GM12878 (cell line): ENCODE measurements around the gene PPM1N. TPM values are rescaled to one million over a fixed set of nuclear protein-coding genes. Genes with fewer than 3 reads are reported as not detected.

ENCODE experiments used
- ATAC-seq: fragments of 200-7000 bp; cut with Tn5 transposase; 3 replicates; pipeline ENCODE4 v1.9.1; 2020; ENCODE audit warnings: mild to moderate bottlenecking, moderate library complexity
- BruUV-seq: library from RNA; stranded (reverse); fragments of 400-500 nt; replicated peaks from 2 replicates; lab custom pipeline; 2021; lab: Mats Ljungman, UMichigan
- CTCF ChIA-PET: fragments of 300-600 bp; sonication (Branson Sonifier 250); formaldehyde crosslinking; extraction: SDS; loops from one replicate; lab custom pipeline; 2021; ENCODE audit warnings: inconsistent platforms; lab: Yijun Ruan, JAX
- POLR2A ChIA-PET: fragments of 350-600 bp; formaldehyde crosslinking; extraction: SDS; loops from one replicate; lab custom pipeline; 2021; ENCODE audit warnings: inconsistent platforms; lab: Charles Lee
- RAD21 ChIA-PET: fragments of 300-600 bp; sonication (Branson Sonifier 250); formaldehyde crosslinking; loops from one replicate; lab custom pipeline; 2023; ENCODE audit warnings: antibody characterized with exemption; ENCODE audit not compliant: unreplicated experiment; lab: Charles Lee
- SMC1A ChIA-PET: fragments of 300-600 bp; sonication (Branson Sonifier 250); formaldehyde crosslinking; loops from one replicate; lab custom pipeline; 2023; ENCODE audit not compliant: unreplicated experiment, uncharacterized antibody; lab: Charles Lee
- DNase-seq: peaks from one replicate; pipeline ENCODE4 v3.0.0-alpha.2; 2011; ENCODE audit warnings: low read depth, low spot score
- FAIRE-seq: peaks from 3 replicates; lab custom pipeline; 2011; peaks lifted over from hg19 to GRCh38; lab: Jason Lieb, UNC
- H2AFZ ChIP-seq: 2 replicates; pipeline ENCODE4 v1.6.0; 2011; ENCODE audit warnings: low read depth, low read length, control low read depth; ENCODE audit not compliant: control insufficient read depth
- H3K27ac ChIP-seq: 2 replicates; pipeline ENCODE4 v1.5.1; 2011; ENCODE audit warnings: control low read depth; ENCODE audit not compliant: control insufficient read depth, insufficient read depth
- H3K27me3 ChIP-seq, 2 experiments: replicated peaks in 1 of 2; 2 replicates each; pipeline versions ENCODE4 v1.6.0 to v1.6.1; 2011; ENCODE audit warnings: low read length in 1 of 2; ENCODE audit not compliant: control insufficient read depth in 2 of 2, insufficient read depth in 2 of 2
- H3K36me3 ChIP-seq, 2 experiments: 2 replicates each; pipeline ENCODE4 v1.5.1; 2011; ENCODE audit warnings: low read length in 1 of 2; ENCODE audit not compliant: control insufficient read depth in 2 of 2, insufficient read depth in 2 of 2
- H3K4me1 ChIP-seq: 2 replicates; pipeline ENCODE4 v1.6.1; 2011; ENCODE audit warnings: mild to moderate bottlenecking, low read length, moderate library complexity, mixed read lengths; ENCODE audit not compliant: control insufficient read depth, insufficient read depth
- H3K4me2 ChIP-seq: 2 replicates; pipeline ENCODE4 v1.6.0; 2011; ENCODE audit warnings: control low read depth; ENCODE audit not compliant: control insufficient read depth, insufficient read depth
- H3K4me3 ChIP-seq: fragments of 200-600 bp; sonication (generic); 2 replicates; pipeline ENCODE4 v1.5.1; 2016
- H3K79me2 ChIP-seq: 2 replicates; pipeline ENCODE4 v1.6.0; 2011; ENCODE audit warnings: low read length; ENCODE audit not compliant: control insufficient read depth, insufficient read depth
- H3K9ac ChIP-seq: 2 replicates; pipeline ENCODE4 v1.8.0; 2011; ENCODE audit warnings: low read length, control low read depth, mixed read lengths; ENCODE audit not compliant: control insufficient read depth, insufficient read depth
- H3K9me3 ChIP-seq: replicated peaks from 3 replicates; pipeline ENCODE4 v1.5.1; 2011; ENCODE audit warnings: mild to moderate bottlenecking, low read length; ENCODE audit not compliant: control insufficient read depth, insufficient read depth
- H4K20me1 ChIP-seq: 2 replicates; pipeline ENCODE4 v1.6.0; 2011; ENCODE audit not compliant: control insufficient read depth, insufficient read depth
- BCL3 ChIP-seq: IDR thresholded peaks from 2 replicates; pipeline ENCODE4 v1.6.1; 2011; ENCODE audit warnings: borderline replicate concordance, low read depth, mild to moderate bottlenecking, moderate library complexity, low read length; ENCODE audit not compliant: insufficient read depth, poor library complexity, severe bottlenecking
- CBFB ChIP-seq: IDR thresholded peaks from 2 replicates; pipeline ENCODE4 v1.6.1; 2016; ENCODE audit warnings: antibody characterized with exemption, low read depth
- CREB1 ChIP-seq: IDR thresholded peaks from 2 replicates; pipeline ENCODE4 v1.6.1; 2012; ENCODE audit warnings: low read depth, mild to moderate bottlenecking, inconsistent platforms
- CREM ChIP-seq: IDR thresholded peaks from 2 replicates; pipeline ENCODE4 v1.6.1; 2014; ENCODE audit warnings: antibody characterized with exemption, low read depth
- EED ChIP-seq: sonication (generic); IDR thresholded peaks from 2 replicates; pipeline ENCODE4 v1.6.1; 2016; ENCODE audit warnings: antibody characterized with exemption, low read depth
- GATAD2B ChIP-seq: fragments of 450-650 bp; conservative IDR thresholded peaks from 2 replicates; pipeline ENCODE4 v1.6.1; 2017; ENCODE audit warnings: low read depth, mild to moderate bottlenecking, moderate library complexity
- IKZF1 ChIP-seq: fragments of 450-650 bp; conservative IDR thresholded peaks from 2 replicates; pipeline ENCODE4 v1.6.1; 2017; ENCODE audit warnings: antibody characterized with exemption, mild to moderate bottlenecking
- IKZF2 ChIP-seq, 2 experiments: fragments of 450-650 bp; IDR thresholded peaks; 2 replicates each; pipeline ENCODE4 v1.6.1; 2017; ENCODE audit warnings: mild to moderate bottlenecking in 2 of 2, moderate library complexity in 2 of 2
- IRF4 ChIP-seq: IDR thresholded peaks from 2 replicates; pipeline ENCODE4 v1.6.1; 2011; ENCODE audit warnings: low read depth, low read length
- KLF5 ChIP-seq: fragments of 450-650 bp; IDR thresholded peaks from 2 replicates; pipeline ENCODE4 v1.6.1; 2014; ENCODE audit warnings: mild to moderate bottlenecking; ENCODE audit not compliant: partially characterized antibody
- NBN ChIP-seq: fragments of 450-650 bp; IDR thresholded peaks from 2 replicates; pipeline ENCODE4 v1.6.1; 2016
- NFXL1 ChIP-seq: fragments of 450-650 bp; IDR thresholded peaks from 2 replicates; pipeline ENCODE4 v1.6.1; 2017; ENCODE audit warnings: antibody characterized with exemption, mild to moderate bottlenecking, borderline replicate concordance
- POLR2A ChIP-seq: IDR thresholded peaks from 2 replicates; pipeline ENCODE4 v1.6.1; 2011; ENCODE audit warnings: low read depth, mild to moderate bottlenecking, low read length
- RUNX3 ChIP-seq: IDR thresholded peaks from 2 replicates; pipeline ENCODE4 v1.6.1; 2012; ENCODE audit warnings: low read length, inconsistent platforms
- TCF3 ChIP-seq: IDR thresholded peaks from 2 replicates; pipeline ENCODE4 v1.6.1; 2012; ENCODE audit warnings: low read depth, mild to moderate bottlenecking, low read length, borderline replicate concordance; ENCODE audit not compliant: insufficient read depth
- ZZZ3 ChIP-seq: IDR thresholded peaks from 2 replicates; pipeline ENCODE4 v1.6.1; 2011; ENCODE audit warnings: low read depth; ENCODE audit not compliant: control insufficient read depth, insufficient read length
- WGBS: methylation state at CpG from one replicate; pipeline ENCODE4 v1.1.6; 2016; ENCODE audit warnings: low lambda C conversion rate; ENCODE audit not compliant: insufficient replicate concordance, insufficient coverage; ENCODE audit errors: missing lambda C conversion rate; 5-methylcytosine and 5-hydroxymethylcytosine counted together
- in situ Hi-C: fragments of 300-500 bp; cut with MboI; formaldehyde crosslinking; loops from 9 replicates; pipeline ENCODE4 v1.14.3; 2018; ENCODE audit warnings: mixed read lengths
- intact Hi-C: fragments of 100-400 bp; cut with micrococcal nuclease; formaldehyde crosslinking; loops from one replicate; pipeline ENCODE4 v1.14.2; 2022; ENCODE audit not compliant: unreplicated experiment
- polyA plus RNA-seq, 11 experiments: library from polyadenylated mRNA; depleted of rRNA in 4 of 11; unstranded in 6 of 11; stranded (reverse) in 5 of 11; fragments of >200 nt; fragmentation: Nextera tagmentation in 4 of 11; fragmentation: Illumina TruSeq in 1 of 11; extraction: Ambion mirVana in 4 of 11; extraction: Trizol in 1 of 11; gene quantifications; 1 replicate in 1 of 11; 2 replicates in 10 of 11; pipeline versions ENCODE4 v1.2.1 to v1.2.3, GENCODE V29; 2011 to 2016; ENCODE audit warnings: inconsistent platforms in 2 of 11, missing spikeins in 2 of 11, low read depth in 1 of 11
- total RNA-seq, 4 experiments: library from RNA; depleted of rRNA in 3 of 4; stranded (reverse); fragments of >200 nt in 3 of 4; fragmentation: Illumina TruSeq in 1 of 4; extraction: Trizol in 1 of 4; gene quantifications; 2 replicates each; pipeline versions ENCODE4 v1.2.1 to v1.2.3, GENCODE V29; 2013 to 2021
- TF ChIP-seq, protein P1 (sequence below): IDR thresholded peaks from 2 replicates; pipeline ENCODE4 v1.6.1; 2011; ENCODE audit warnings: mild to moderate bottlenecking, low read depth, low read length, moderate library complexity; ENCODE audit not compliant: insufficient replicate concordance

PPM1N gene
- total and polyA plus RNA-seq, 10 of the 15 experiments (the other 5 are each of a cell fraction or from before 2014, with no cell fraction given), result 1.6 to 5.4 (median 3.7) TPM

DNA sequence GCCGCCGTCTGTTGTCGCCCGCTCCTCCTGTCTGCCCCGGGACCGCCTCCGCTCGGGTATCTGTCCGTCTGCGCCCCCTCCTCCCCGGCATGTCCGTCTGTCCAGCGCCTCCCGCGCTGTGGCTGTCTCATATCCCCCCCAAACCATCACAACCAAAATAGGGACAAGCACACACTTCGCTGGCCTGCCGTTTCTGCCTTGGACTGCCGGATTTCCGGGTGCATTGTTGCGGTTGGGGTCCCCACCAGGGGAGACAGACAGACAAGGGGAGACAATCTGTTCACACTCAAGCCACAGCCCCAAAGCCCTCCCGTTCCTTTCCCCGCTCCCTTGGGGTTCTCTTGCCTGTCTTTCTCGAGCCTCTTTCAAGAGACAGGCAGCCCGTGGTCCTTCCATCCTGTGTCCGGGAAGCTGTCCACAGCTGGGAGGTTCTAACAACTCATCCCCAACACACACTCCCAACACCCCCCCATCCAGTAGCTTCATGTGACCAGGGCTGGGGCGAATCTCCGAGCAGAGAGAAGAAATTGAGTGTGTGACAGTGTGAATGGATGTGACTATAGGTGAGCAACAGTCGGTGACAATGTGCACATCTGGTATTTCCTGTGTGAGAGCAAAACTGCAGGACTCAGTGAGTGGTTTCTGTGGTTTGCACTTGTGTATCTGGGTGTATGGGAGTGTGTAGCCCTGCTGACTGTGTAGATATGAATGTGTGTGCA, 47.0 kb upstream of the PPM1N start:
- Histone ChIP-seq H3K9ac (no peak overlapping the region), H3K4me2 (peak overlapping the region; percentile 70), H3K4me1 (peaks cover 39% of the 10 kb centered on the region), H4K20me1 (no peaks in the 10 kb centered on the region), H3K4me3 (peak overlapping the region; percentile 76), H3K36me3 (no peaks in the 10 kb centered on the region), H3K9me3 (no peaks in the 10 kb centered on the region), H3K27me3 (no peaks in the 10 kb centered on the region), H3K79me2 (peaks cover 3% of the 10 kb centered on the region; the same call in 1 of the 2 replicates), H2AFZ (peak overlapping the region; percentile 79), H3K27ac (no peak overlapping the region; the same call in 1 of the 2 replicates)
- DNase-seq (no peak), ATAC-seq (peak; percentile 8), FAIRE-seq (no peak)
- CTCF ChIA-PET, result interaction anchor here (0.9 to 2.1 kb wide), 3 partner anchors 10 to 28 kb away, joined by 3 to 10 read pairs (median 9); no protein-coding TSS in a partner anchor
- in situ Hi-C loops, result loop anchor here (25.0 kb wide), 1 partner anchor 1689 kb away; the partner anchor contains the start of gene SMG9
- SMC1A ChIA-PET, result interaction anchor here (0.7 kb wide), 1 partner anchor 18 kb away, joined by 3 read pairs; no protein-coding TSS in a partner anchor
- RAD21 ChIA-PET, result interaction anchor here (1.4 kb wide), 1 partner anchor 27 kb away, joined by 4 read pairs; no protein-coding TSS in a partner anchor
- POLR2A ChIA-PET, result interaction anchor here (0.9 to 1.3 kb wide), 2 partner anchors 18 to 27 kb away, joined by 3 read pairs; no protein-coding TSS in a partner anchor
- intact Hi-C loops, result loop anchor here (2.0 kb wide), 1 partner anchor 18 kb away; no protein-coding TSS in a partner anchor
- under 1% methylated on average over 28 of the region's 28 CpGs for WGBS
- TSS peak; percentile 75 for BruUV-seq
- 0 out of 2 replicates have a peak, but pooled peaks have one; percentile 24 for TF ChIP-seq CREM
- no peak for TF ChIP-seq KLF5
- TF ChIP-seq RUNX3, result peak; percentile 87
- peak; percentile 7; the same call in 1 of the 2 replicates for TF ChIP-seq CBFB
- TF ChIP-seq TCF3, result 0 out of 2 replicates have a peak, but pooled peaks have one; percentile 63
- TF ChIP-seq GATAD2B, result 0 out of 2 replicates have a peak, but pooled peaks have one; percentile 58
- TF ChIP-seq NFXL1, result no peak
- peak in 1 of 2 experiments; percentile 30; a peak in 3 of 4 replicates for TF ChIP-seq IKZF2 (IDR thresholded peaks at IDR 0.05)
- TF ChIP-seq, protein P1, sequence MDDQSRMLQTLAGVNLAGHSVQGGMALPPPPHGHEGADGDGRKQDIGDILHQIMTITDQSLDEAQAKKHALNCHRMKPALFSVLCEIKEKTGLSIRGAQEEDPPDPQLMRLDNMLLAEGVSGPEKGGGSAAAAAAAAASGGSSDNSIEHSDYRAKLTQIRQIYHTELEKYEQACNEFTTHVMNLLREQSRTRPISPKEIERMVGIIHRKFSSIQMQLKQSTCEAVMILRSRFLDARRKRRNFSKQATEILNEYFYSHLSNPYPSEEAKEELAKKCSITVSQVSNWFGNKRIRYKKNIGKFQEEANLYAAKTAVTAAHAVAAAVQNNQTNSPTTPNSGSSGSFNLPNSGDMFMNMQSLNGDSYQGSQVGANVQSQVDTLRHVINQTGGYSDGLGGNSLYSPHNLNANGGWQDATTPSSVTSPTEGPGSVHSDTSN, result peak; percentile 1
- TF ChIP-seq CREB1, result 0 out of 2 replicates have a peak, but pooled peaks have one; percentile 20
- TF ChIP-seq EED, result 0 out of 2 replicates have a peak, but pooled peaks have one; percentile 29
- peak; percentile 86 for TF ChIP-seq BCL3
- 0 out of 2 replicates have a peak, but pooled peaks have one; percentile 32 for TF ChIP-seq IRF4
- 0 out of 2 replicates have a peak, but pooled peaks have one; percentile 12 for TF ChIP-seq POLR2A
- no peak for TF ChIP-seq ZZZ3
- no peak for TF ChIP-seq NBN
- TF ChIP-seq IKZF1, result peak; percentile 7; the same call in 1 of the 2 replicates
